Measurements from ENCODE around the gene BICC1.
"Not testable (repeated sequence)": the region's sequence is repeated elsewhere in the genome, so short reads cannot be mapped to it uniquely, and the experiment has no call there.

BICC1 gene

DNA sequence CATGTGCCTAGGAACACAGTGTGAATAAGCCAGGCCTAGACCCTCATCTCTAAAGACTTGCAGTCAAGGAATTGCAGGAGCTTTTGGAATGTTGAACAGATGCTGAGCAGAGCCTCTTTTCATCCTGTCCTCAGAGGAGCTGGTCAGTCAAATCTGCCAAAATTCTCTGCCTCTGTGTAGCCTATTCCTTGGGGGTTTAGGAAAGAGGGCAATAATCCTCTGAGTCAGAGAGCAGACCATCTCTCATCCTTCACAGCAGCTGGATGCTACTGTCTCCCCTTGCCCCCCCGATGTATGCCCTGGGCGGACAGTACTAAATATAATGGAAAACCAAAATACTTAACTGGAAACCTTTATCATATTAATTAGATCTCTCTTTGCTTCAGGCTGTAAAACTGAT is 52.6 kb downstream of the BICC1 start:
- no peak for DNase-seq

DNA sequence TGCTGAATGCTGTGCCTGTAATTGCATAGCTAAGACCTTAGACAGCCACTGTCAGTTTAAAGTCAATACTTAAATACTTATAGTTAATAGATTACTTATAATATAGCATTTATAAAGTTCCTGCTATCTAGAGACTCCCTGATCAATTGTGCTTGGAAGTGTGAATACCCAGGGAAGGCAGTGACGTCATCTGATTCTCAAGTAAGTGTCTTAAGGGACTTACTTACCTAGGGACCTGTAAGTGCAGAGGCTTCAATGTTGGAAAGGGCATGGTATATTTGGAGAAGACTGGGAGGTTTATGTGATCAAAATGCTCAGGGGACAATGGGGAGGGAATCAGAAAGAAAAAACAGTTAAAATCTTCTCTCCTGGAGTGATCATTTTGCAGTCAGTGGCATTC is 55.0 kb downstream of the BICC1 start:
- no peak for DNase-seq

- no peak for DNase-seq
Measured at GRCh38 chr10:58568428-58568935, 55.8 kb downstream of the BICC1 start.

DNA sequence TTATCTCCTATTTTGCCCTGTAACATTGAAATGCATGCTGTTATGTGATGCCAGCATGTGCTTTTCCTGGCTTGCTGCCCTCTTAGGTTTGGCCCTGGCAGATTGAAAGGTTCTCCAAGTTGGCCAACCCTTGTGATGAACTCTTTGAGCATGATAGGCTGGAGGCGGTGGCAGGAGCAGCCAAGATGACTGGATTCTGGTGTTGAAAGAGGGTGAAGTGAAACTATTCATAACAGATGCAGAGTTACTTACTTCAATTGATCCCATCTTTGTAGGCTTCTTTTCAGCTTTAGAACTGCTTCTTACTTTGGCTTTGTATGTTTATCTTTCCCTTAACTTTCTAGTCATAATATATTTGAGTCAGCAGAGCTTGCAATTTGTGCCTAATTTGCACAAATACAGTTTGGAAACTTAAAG is 57.6 kb downstream of the BICC1 start:
- no peak for DNase-seq

- no peak for DNase-seq
Measured at GRCh38 chr10:58570979-58571378, 58.3 kb downstream of the BICC1 start.

- no peak for DNase-seq
Measured at GRCh38 chr10:58573144-58573543, 60.5 kb downstream of the BICC1 start.

- no peak for DNase-seq
Measured at GRCh38 chr10:58574058-58574457, 61.4 kb downstream of the BICC1 start.

- DNase-seq, result no peak
Measured at GRCh38 chr10:58575491-58575890, 62.8 kb downstream of the BICC1 start.

GRCh38 chr10:58576751-58577436 is 64.2 kb downstream of the BICC1 start:
- DNase-seq, result no peak

GRCh38 chr10:58577437-58577777 is 64.7 kb downstream of the BICC1 start:
- no peak for DNase-seq

DNA sequence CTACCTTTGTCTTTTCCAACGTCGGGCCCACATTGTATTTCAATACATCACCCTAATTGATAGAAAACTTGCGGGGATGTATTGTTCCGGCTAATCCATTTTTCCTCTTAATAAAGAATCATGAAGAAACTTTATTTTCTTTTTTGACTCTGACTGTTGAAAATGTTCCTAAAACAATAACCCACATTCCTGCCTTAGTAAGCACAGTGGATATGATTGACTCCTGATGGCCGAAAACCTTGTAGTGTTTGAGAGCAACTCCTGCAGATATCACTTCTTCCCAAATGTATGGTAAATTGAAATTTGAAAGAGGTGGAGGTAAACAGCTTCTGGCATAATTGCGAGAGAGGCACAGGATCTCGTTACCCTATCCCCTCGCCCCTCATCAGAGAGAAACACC is 65.7 kb downstream of the BICC1 start:
- DNase-seq, result no peak

GRCh38 chr10:58579011-58579655 is 66.5 kb downstream of the BICC1 start:
- DNase-seq, result no peak

GRCh38 chr10:58582045-58582444 is 69.4 kb downstream of the BICC1 start:
- no peak for DNase-seq

DNA sequence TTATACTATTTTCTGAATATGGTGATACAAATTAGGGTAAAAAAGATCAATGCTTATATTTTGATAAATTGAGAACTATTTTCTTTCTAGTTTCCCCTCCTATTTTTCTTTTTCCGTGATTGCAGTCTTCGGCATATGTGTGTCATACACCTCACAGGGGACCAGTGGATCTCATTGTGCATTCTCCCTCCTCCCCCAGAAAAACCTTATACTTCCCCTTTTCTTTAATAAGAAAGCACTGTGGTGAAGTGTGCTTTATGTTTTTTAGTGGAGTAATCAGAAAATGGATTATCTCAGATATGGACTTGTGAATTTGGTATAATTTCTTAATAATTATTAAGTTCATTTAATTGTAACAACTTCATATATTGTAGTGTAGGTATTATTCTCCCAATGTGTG is 72.8 kb downstream of the BICC1 start:
- DNase-seq, result no peak

DNA sequence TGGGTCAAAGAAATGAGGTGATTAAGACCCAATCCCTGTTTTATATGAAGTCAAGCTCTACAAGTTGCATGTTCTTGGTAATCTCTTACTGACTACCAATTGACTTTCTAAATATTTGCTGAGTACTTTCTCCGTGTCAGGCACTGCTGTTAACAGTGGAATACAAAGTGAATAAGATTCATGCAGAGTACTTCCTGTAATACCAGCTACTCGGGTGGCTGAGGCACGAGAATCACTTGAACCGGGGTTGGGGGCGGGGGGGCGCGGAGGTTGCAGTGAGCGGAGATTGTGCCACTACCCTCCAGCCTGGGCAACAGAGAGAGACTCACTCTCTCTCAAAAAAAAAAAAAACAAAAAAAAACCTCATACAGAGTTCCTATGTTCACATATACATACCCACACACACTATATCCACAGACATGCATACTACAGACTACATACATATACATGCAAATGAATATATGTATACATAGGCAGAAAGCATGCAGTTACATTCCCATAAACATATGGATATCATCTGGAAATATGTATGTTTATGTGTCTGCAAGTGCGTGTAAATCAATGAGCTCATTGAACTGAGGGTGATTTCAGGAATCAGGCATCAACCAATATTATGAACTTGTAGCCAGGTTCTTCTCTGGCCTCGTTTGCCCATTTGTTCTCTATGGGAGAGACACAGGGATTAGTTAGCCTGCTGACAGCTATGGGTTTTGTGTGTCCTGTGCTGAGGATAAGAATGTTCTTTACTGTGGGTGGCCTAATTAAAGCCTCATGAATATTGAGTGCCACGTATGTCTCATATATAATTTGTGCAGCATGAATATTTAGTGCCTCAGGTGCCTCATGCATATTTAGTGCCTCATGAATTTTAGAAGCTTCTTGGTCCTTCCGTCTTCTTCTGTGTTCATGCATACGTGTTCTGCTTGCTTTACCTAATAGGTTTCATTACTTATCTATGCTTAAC is 73.9 kb downstream of the BICC1 start:
- DNase-seq, result no peak

DNA sequence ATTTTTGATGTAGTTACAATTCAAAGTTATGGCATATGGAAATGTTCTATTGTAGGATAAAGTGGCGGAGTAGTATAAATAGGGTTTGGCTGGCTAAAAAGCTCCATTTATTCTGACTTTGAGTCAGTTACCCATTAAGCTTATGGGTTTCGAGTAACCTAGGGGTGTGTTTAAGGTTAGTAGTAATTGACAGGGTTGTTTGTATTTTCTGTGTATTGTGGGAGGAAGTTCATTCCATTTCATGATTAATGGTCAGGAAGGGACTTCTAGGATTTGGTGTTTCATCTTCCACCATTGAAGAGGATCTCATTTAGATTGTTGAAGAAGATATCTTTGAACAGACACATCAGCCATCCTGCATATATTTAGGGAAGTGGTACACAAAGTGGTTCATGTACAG is 75.0 kb downstream of the BICC1 start:
- no peak for DNase-seq

GRCh38 chr10:58588673-58589265 is 76.1 kb downstream of the BICC1 start:
- DNase-seq, result no peak

DNA sequence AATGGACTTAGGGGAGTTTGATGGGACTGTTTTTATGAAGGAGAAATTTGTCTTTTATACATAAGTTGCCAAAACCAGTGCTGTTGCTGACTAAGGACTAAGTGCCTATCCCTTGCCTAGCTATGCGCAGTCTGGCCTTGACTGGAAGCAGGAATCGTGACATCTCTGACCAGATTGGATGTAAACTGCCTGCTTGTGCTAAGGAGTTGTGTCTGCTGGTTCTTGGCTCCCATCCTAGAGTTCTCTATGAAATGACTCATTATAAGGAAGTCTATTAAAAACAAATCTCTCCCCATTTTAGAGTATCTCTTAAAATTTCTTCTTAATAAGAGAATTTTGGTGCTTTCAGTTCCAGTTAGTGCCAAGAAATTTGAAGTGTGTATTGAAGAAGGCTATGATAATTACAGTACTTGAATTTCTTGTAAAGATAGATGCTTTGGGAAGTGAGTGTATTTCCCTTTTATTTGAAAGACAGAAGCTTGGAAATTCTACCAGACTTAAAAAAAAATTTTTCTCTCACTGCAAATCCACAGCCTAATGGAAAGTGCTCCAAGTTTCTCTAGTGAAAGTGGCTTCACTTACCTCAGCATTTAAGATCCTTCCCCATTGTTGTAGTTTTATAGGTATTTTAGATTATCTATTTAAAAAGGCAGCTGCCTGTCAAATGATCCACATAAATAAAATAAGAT is 77.6 kb downstream of the BICC1 start:
- no peak for DNase-seq

GRCh38 chr10:58590924-58591323 is 78.3 kb downstream of the BICC1 start:
- no peak for DNase-seq

- no peak for DNase-seq
Measured at GRCh38 chr10:58593008-58593407, 80.3 kb downstream of the BICC1 start.

DNA sequence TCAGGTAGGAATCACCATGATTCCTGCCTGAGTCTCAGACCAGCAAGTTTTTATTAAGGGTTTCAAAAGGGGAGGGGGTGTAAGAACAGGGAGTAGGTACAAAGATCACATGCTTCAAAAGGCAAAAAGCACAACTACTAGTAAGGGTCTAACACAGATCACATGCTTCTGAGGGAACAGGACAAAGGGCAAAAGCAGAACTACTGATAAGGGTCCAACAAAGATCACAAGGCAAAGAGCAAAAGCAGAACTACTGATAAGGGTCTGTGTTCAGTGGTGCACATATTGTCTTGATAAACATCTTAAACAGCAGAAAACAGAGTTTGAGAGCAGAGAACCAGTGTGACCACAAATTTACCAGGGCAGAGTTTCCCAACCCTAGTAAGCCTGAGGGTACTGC is 84.5 kb downstream of the BICC1 start:
- not testable (repeated sequence) for DNase-seq

GRCh38 chr10:58599927-58600553 is 87.4 kb downstream of the BICC1 start:
- DNase-seq, result no peak
